Measurements from ENCODE around the gene NUDT3. TPM values are rescaled to one million over a fixed set of nuclear protein-coding genes. Genes with fewer than 3 reads are reported as not detected.

The NUDT3 gene
- total and polyA plus RNA-seq, 9 of the 15 experiments (the other 6 are each of a cell fraction or from before 2014, with no cell fraction given) = 5.4 to 81.2 (median 56.4) TPM

- TF ChIP-seq FOXO4 (CRISPR knock-in tag; IDR thresholded peaks at IDR 0.05) = peak; percentile 69; the same call in 1 of the 2 replicates
- TF ChIP-seq MGA (IDR thresholded peaks at IDR 0.05) = peak; percentile 71
- no peak for TF ChIP-seq PCBP2 (IDR thresholded peaks at IDR 0.05; ENCODE audit: low read depth, low read length, poor library complexity, severe bottlenecking)
- TF ChIP-seq HSF4 (CRISPR knock-in tag; IDR thresholded peaks at IDR 0.05; ENCODE audit: borderline replicate concordance) = no peak
- no peak for TF ChIP-seq MTA2 (IDR thresholded peaks at IDR 0.05; ENCODE audit: low read depth)
- no peak for TF ChIP-seq CBFB (CRISPR knock-in tag; IDR thresholded peaks at IDR 0.05)
- TF ChIP-seq MAX (CRISPR knock-in tag; IDR thresholded peaks at IDR 0.05) = peak; percentile 69
- TF ChIP-seq NCOA4 (IDR thresholded peaks at IDR 0.05; ENCODE audit: partially characterized antibody) = no peak
- no peak for TF ChIP-seq ZNF282 (CRISPR knock-in tag; IDR thresholded peaks at IDR 0.05)
- peak; percentile 62 for TF ChIP-seq RBM25 (IDR thresholded peaks at IDR 0.05; ENCODE audit: low read depth, low read length, severe bottlenecking)
- no peak for TF ChIP-seq MIER1 (IDR thresholded peaks at IDR 0.05; ENCODE audit: low read depth)
- 0 out of 4 replicates have a peak, but pooled peaks have one; percentile 14 to 15 for TF ChIP-seq NRF1 (conservative IDR thresholded peaks at IDR 0.05 in 1 of 2, IDR thresholded peaks at IDR 0.05 in 1 of 2)
- TF ChIP-seq HEY1 (CRISPR knock-in tag; IDR thresholded peaks at IDR 0.05; ENCODE audit: borderline replicate concordance) = no peak
- TF ChIP-seq CHD4 (IDR thresholded peaks at IDR 0.05; ENCODE audit: insufficient read depth, insufficient replicate concordance, low read depth, low read length, poor library complexity, severe bottlenecking) = no peak
Observed at GRCh38 chr6:34324738-34325444, 67.6 kb downstream of the NUDT3 start (continued).
